A549 (cell line): ENCODE measurements around the gene MND1. TPM values are rescaled to one million over a fixed set of nuclear protein-coding genes. Genes with fewer than 3 reads are reported as not detected.

Experiments used
- ATAC-seq, 2 experiments: fragments of 200-7000 bp in 1 of 2; fragments of >200 bp in 1 of 2; cut with Nextera tagmentation in 1 of 2; cut with Tn5 transposase in 1 of 2; 3 replicates each; pipeline versions ENCODE4 v1.8.0 to v1.9.1; 2018 to 2020; ENCODE audit warnings: mild to moderate bottlenecking in 1 of 2, moderate library complexity in 1 of 2
- CTCF ChIA-PET: fragments of 300-600 bp; sonication (Branson Sonifier 250); formaldehyde crosslinking; extraction: SDS; loops from one replicate; lab custom pipeline; 2021; ENCODE audit warnings: antibody characterized with exemption, inconsistent platforms; lab: Yijun Ruan, JAX
- POLR2A ChIA-PET: fragments of 350-600 bp; formaldehyde crosslinking; extraction: SDS; loops from one replicate; lab custom pipeline; 2021; ENCODE audit warnings: antibody characterized with exemption, inconsistent platforms; lab: Yijun Ruan, JAX
- DNase-seq, 2 experiments: peaks; one replicate each; pipeline versions ENCODE4 v3.0.0 to v3.0.0-alpha.2; 2011 to 2016; ENCODE audit warnings: low read depth in 1 of 2, low spot score in 1 of 2
- FAIRE-seq: peaks from 2 replicates; lab custom pipeline; 2011; peaks lifted over from hg19 to GRCh38; lab: Jason Lieb, UNC
- H3K27ac ChIP-seq, 2 experiments: fragments of >200 bp; sonication (Bioruptor Twin); formaldehyde crosslinking; 3 replicates each; pipeline ENCODE4 v1.5.1; 2016 to 2017
- H3K4me1 ChIP-seq: fragments of >200 bp; sonication (Bioruptor Twin); formaldehyde crosslinking; 3 replicates; pipeline ENCODE4 v1.6.1; 2016
- H3K4me2 ChIP-seq: fragments of >200 bp; sonication (Bioruptor Twin); formaldehyde crosslinking; 3 replicates; pipeline ENCODE4 v1.6.1; 2016
- H3K4me3 ChIP-seq: fragments of >200 bp; sonication (Bioruptor Twin); formaldehyde crosslinking; 3 replicates; pipeline ENCODE4 v1.5.1; 2016
- H3K9me3 ChIP-seq: fragments of >200 bp; sonication (Bioruptor Twin); formaldehyde crosslinking; 3 replicates; pipeline ENCODE4 v1.6.1; 2016
- CEBPB ChIP-seq, 2 experiments: fragments of >200 bp in 1 of 2; sonication (Bioruptor Twin) in 1 of 2; formaldehyde crosslinking in 1 of 2; IDR thresholded peaks; 2 replicates each; pipeline ENCODE4 v1.6.1; 2012 to 2016
- CHD4 ChIP-seq: fragments of 200-600 bp; sonication (generic); IDR thresholded peaks from 2 replicates; pipeline ENCODE4 v1.6.1; 2016; ENCODE audit warnings: antibody characterized with exemption, mild to moderate bottlenecking, borderline replicate concordance
- CTCF ChIP-seq: fragments of >200 bp; sonication (Bioruptor Twin); formaldehyde crosslinking; IDR thresholded peaks from 3 replicates; pipeline ENCODE4 v1.5.1; 2016
- E2F6 ChIP-seq: IDR thresholded peaks from 2 replicates; pipeline ENCODE4 v1.6.1; 2012; ENCODE audit warnings: low read depth, borderline replicate concordance
- EHMT2 ChIP-seq: fragments of 200-600 bp; sonication (generic); IDR thresholded peaks from 2 replicates; pipeline ENCODE4 v1.6.1; 2016; ENCODE audit warnings: antibody characterized with exemption, low read depth, mild to moderate bottlenecking, moderate library complexity
- HDAC2 ChIP-seq: fragments of 200-600 bp; sonication (generic); IDR thresholded peaks from 2 replicates; pipeline ENCODE4 v1.6.1; 2016
- HOXB5 ChIP-seq: fragments of 250-450 bp; sonication (Bioruptor Pico); IDR thresholded peaks from 2 replicates; pipeline ENCODE4 v1.5.0; 2020; ENCODE audit warnings: mild to moderate bottlenecking, moderate library complexity
- KDM1A ChIP-seq: fragments of 200-600 bp; sonication (generic); IDR thresholded peaks from 2 replicates; pipeline ENCODE4 v1.6.1; 2016; ENCODE audit warnings: low read depth, mild to moderate bottlenecking
- KDM5A ChIP-seq: fragments of 200-600 bp; sonication (generic); IDR thresholded peaks from 2 replicates; pipeline ENCODE4 v1.6.1; 2016; ENCODE audit warnings: antibody characterized with exemption, mild to moderate bottlenecking
- MAX ChIP-seq: IDR thresholded peaks from 2 replicates; pipeline ENCODE4 v1.6.1; 2012
- PHF8 ChIP-seq: fragments of 200-600 bp; sonication (generic); IDR thresholded peaks from 2 replicates; pipeline ENCODE4 v1.6.1; 2016; ENCODE audit warnings: low read depth, mild to moderate bottlenecking, antibody characterized with exemption, moderate library complexity, borderline replicate concordance
- POLR2AphosphoS2 ChIP-seq: conservative IDR thresholded peaks from 2 replicates; pipeline ENCODE4 v1.6.1; 2012; ENCODE audit warnings: low read length, improper control_type of control experiment, inconsistent platforms
- RAD21 ChIP-seq, 2 experiments: fragments of >200 bp in 1 of 2; sonication (Bioruptor Twin) in 1 of 2; formaldehyde crosslinking in 1 of 2; IDR thresholded peaks in 1 of 2; conservative IDR thresholded peaks in 1 of 2; 2 replicates in 1 of 2; 3 replicates in 1 of 2; pipeline ENCODE4 v1.6.1; 2012 to 2018; ENCODE audit warnings: inconsistent platforms in 1 of 2
- RNF2 ChIP-seq: fragments of 200-600 bp; sonication (generic); IDR thresholded peaks from 2 replicates; pipeline ENCODE4 v1.6.1; 2016; ENCODE audit warnings: low read depth, mild to moderate bottlenecking, antibody characterized with exemption, moderate library complexity, borderline replicate concordance
- SMC3 ChIP-seq: fragments of >200 bp; sonication (Bioruptor Twin); formaldehyde crosslinking; IDR thresholded peaks from 3 replicates; pipeline ENCODE4 v1.6.1; 2018; ENCODE audit warnings: inconsistent platforms
- ZFP36 ChIP-seq: fragments of 450-650 bp; IDR thresholded peaks from 2 replicates; pipeline ENCODE4 v1.6.1; 2014; ENCODE audit warnings: borderline replicate concordance; ENCODE audit not compliant: partially characterized antibody
- ZNF302 ChIP-seq: fragments of 250-450 bp; sonication (Bioruptor Pico); IDR thresholded peaks from 2 replicates; pipeline ENCODE4 v1.9.0; 2021; ENCODE audit warnings: inconsistent platforms, mild to moderate bottlenecking, moderate library complexity
- WGBS: methylation state at CpG from one replicate; pipeline ENCODE4 v1.1.6; 2017; ENCODE audit errors: missing lambda C conversion rate; 5-methylcytosine and 5-hydroxymethylcytosine counted together
- polyA plus RNA-seq, 4 experiments: library from polyadenylated mRNA; depleted of rRNA in 3 of 4; stranded (reverse); fragments of >200 nt; fragmentation: RNase III in 1 of 4; extraction: RNeasy Plus Mini Kit Qiagen cat#74134 plus additional on column Dnase treatment in 1 of 4; gene quantifications; 2 replicates in 3 of 4; 3 replicates in 1 of 4; pipeline ENCODE4 v1.2.3, GENCODE V29; 2011 to 2017

The MND1 gene
- polyA plus RNA-seq, 2 of the 4 experiments (the other 2 are of a cell fraction): 16.3 to 16.6 TPM

GRCh38 chr4:153432965-153433753, 88.7 kb downstream of the MND1 start:
- ChIA-PET CTCF (interaction anchor here (0.7 to 1.5 kb wide), 4 partner anchors 9 to 144 kb away, joined by 3 read pairs; no protein-coding TSS in a partner anchor), POLR2A (no interaction called here)
- H3K4me3 ChIP-seq: no peak overlapping the region
- no peaks in the 10 kb centered on the region for H3K9me3 ChIP-seq
- ATAC-seq (peak in 1 of 2 experiments; percentile 74; a peak in 3 of 6 replicates), DNase-seq (peak; percentile 5 to 43), FAIRE-seq (no peak)
- H3K4me1 ChIP-seq: no peaks in the 10 kb centered on the region
- WGBS: 66% methylated on average over 12 of the region's 12 CpGs
- TF ChIP-seq ZFP36 (no peak), CEBPB (IDR thresholded peaks at IDR 0.05) (0 out of 4 replicates have a peak, but pooled peaks of 1 of the 2 experiments have one; percentile 51), HOXB5 (CRISPR knock-in tag) (no peak), RAD21 (conservative IDR thresholded peaks at IDR 0.05 in 1 of 2, IDR thresholded peaks at IDR 0.05 in 1 of 2) (peak in 1 of 2 experiments; percentile 63; a peak in 2 of 5 replicates), CTCF (peak; percentile 26; the same call in 2 of the 3 replicates), SMC3 (peak; percentile 39; the same call in 2 of the 3 replicates), POLR2AphosphoS2 (no peak), E2F6 (no peak), KDM5A (no peak), CHD4 (no peak), RNF2 (no peak)
- H3K4me2 ChIP-seq: no peak overlapping the region
- no peak overlapping the region for H3K27ac ChIP-seq

DNA sequence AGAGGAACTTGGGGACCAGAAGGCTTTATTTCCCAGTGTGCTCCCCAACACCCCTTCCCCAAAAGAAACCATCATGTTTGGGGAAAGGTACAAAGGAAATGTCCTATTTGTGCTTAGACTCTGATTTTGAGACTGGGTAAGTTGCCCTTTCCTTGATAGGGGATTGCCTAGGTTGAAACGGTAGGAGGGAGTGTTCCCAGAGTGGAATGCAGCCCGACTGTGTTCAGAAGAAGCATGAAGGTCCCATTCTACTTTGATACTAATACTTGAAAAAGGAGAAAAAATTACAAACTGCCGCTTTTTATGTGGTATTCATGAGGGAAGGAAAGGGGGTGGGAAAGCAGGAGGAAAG, 89.2 kb downstream of the MND1 start:
- CTCF ChIA-PET: interaction anchor here (1.5 kb wide), 1 partner anchor 140 kb away, joined by 3 read pairs; no protein-coding TSS in a partner anchor
- WGBS: 72% methylated on average over 3 of the region's 3 CpGs
- FAIRE-seq: no peak

GRCh38 chr4:153434190-153434589, 89.7 kb downstream of the MND1 start:
- no peak for FAIRE-seq
- TF ChIP-seq EHMT2 (no peak), KDM1A (no peak), MAX (no peak)
- TF ChIP-seq, all 56 proteins: peak for 0
- Histone ChIP-seq H3K4me3 (no peak overlapping the region), H3K9me3 (no peaks in the 10 kb centered on the region), H3K4me2 (no peak overlapping the region), H3K27ac (no peak overlapping the region), H3K4me1 (no peaks in the 10 kb centered on the region)
- ChIA-PET POLR2A (no interaction called here), CTCF (interaction anchor here (1.5 kb wide), 1 partner anchor 140 kb away, joined by 3 read pairs; no protein-coding TSS in a partner anchor)
- ATAC-seq (no peak), DNase-seq (no peak)
- WGBS: 70% methylated on average over 2 of the region's 2 CpGs

More for the DNA sequence above, 89.2 kb downstream of the MND1 start:
- no peak for DNase-seq
- H3K27ac ChIP-seq: no peak overlapping the region
- H3K4me2 ChIP-seq: no peak overlapping the region
- no peaks in the 10 kb centered on the region for H3K9me3 ChIP-seq
- H3K4me3 ChIP-seq: no peak overlapping the region
- H3K4me1 ChIP-seq: no peaks in the 10 kb centered on the region
- POLR2A ChIA-PET: no interaction called here
- no peak for ATAC-seq
- TF ChIP-seq HDAC2: no peak
- TF ChIP-seq ZNF302: no peak
- TF ChIP-seq PHF8: no peak
